Measurements from ENCODE around the gene DOHH.

GRCh38 chr19:3465552-3465951, 34.9 kb downstream of the DOHH start:
- TF ChIP-seq CTCF (IDR thresholded peaks at IDR 0.05): no peak
- peak in 1 of 4 donors; percentile 16 for TF ChIP-seq POLR2AphosphoS5 (IDR thresholded peaks at IDR 0.05)
- no peak for TF ChIP-seq EP300 (IDR thresholded peaks at IDR 0.05)
- no peak for TF ChIP-seq POLR2A (IDR thresholded peaks at IDR 0.05)

All from sigmoid colon (tissue), 4 donors.